Frontal cortex (tissue), 4 donors: Measurements from ENCODE around the gene SLC1A2. TPM values are rescaled to one million over a fixed set of nuclear protein-coding genes. Genes with fewer than 3 reads are reported as not detected.
A peak's percentile ranks its signal among the peaks of the same experiment; 100 is the strongest.

Experiments
- DNase-seq, 2 donors: peaks; one replicate each; pipeline ENCODE4 v3.0.0; 2012; ENCODE audit warnings: low spot score in 2 of 2
- FAIRE-seq: peaks from 2 replicates; lab custom pipeline; 2012; peaks lifted over from hg19 to GRCh38; lab: Jason Lieb, UNC
- total RNA-seq: library from RNA; depleted of rRNA; stranded (reverse); fragments of >200 nt; gene quantifications from one replicate; pipeline ENCODE4 v1.2.3, GENCODE V29; 2014
- donor health status: control.
- donor health status: control.
- donor health status: control.

Gene SLC1A2
- total RNA-seq, 1 donor from 2014 or later = 161 TPM

DNA sequence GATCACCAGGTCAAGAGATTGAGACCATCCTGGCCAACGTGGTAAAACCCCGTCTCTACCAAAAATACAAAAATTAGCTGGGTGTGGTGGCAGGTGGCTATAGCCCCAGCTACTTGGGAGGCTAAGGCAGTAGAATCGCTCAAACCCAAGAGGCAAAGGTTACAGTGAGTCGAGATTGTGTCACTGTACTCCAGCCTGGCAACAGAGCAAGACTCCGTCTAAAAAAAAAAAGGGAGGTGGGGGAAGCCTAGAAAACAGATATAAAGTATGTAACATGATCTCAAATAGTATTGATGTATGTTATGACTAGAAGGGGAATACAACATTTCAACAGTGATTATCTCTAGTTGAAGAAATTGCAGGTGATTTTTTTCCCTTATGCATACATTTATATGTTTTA is 61.4 kb downstream of the SLC1A2 start:
- FAIRE-seq (no peak), DNase-seq (no peak)

DNA sequence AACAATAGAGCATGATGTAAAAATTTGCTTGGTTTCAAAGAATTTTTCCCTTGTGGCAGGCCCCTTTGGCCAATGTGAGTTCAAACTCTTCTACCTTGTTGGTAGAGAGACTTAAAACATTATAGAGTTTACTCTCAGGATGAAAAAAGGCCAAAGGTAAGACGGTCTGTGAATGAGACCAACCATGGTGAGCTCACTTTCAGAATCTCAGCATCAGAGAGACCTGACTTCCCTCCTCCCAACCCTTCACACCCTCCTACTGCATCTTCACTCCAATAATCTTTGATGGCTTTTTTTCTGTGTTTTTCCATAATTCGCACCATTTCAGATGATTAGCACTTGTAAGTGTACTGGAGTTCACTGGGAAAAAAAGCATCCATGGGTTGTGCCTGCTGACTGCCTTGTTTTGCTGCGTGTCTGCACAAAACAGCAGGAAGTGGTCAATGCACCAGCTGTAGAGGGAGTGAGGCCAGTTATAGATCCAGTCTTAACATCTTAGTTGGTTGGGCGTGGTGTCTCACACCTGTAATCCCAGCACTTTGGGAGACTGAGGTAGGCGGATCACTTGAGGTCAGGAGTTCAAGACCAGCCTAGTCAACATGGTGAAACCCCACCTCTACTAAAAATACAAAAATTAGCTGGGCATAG is 64.1 kb downstream of the SLC1A2 start:
- DNase-seq (no peak), FAIRE-seq (no peak)

DNA sequence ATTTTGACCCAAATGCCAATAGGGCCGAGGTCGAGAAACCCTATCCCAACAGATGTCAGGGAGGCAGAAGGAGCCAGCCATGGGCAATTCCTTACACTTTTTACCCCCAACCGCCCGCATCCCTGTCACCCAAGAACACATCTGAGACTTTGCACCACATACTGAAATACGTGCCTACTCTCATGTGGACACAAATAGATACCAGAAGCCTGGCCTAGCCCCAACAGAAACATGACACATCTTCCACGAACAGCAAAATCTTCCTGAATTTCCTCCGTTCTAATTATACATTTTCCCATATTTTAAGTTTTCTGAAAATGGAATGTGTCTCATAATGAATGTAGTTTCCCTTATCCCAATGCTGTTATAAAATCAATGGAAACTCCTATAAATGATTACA is 64.7 kb downstream of the SLC1A2 start:
- FAIRE-seq (no peak), DNase-seq (peak in 1 of 2 donors; percentile 22)

GRCh38 chr11:35352077-35352888 is 67.1 kb downstream of the SLC1A2 start:
- FAIRE-seq = no peak
- no peak for DNase-seq

DNA sequence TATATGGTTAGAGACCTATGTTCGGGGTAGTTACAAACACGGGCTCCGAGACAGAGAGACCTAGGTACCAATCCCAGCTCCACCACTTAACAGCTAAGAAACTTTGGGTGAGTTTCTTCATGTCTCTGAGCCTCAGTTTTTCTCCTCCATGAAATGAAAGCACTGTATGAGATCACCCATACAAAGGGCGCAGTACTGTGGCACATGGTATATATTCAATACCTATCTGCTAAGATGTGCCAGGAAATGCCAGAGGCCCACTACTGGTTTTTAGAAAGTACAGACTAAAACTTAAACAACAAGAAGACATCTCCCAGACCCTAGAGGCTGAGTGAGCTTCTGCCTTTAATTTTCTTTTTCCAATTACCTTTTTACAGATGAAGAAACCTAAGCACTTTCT is 69.5 kb downstream of the SLC1A2 start:
- DNase-seq = no peak

GRCh38 chr11:35348898-35349687 is 70.3 kb downstream of the SLC1A2 start:
- FAIRE-seq (no peak), DNase-seq (no peak)

More for the DNA sequence above, 69.5 kb downstream of the SLC1A2 start:
- no peak for FAIRE-seq

GRCh38 chr11:35347921-35348331 is 71.4 kb downstream of the SLC1A2 start:
- FAIRE-seq (no peak), DNase-seq (no peak)

GRCh38 chr11:35347173-35347878 is 72.0 kb downstream of the SLC1A2 start:
- DNase-seq (no peak), FAIRE-seq (no peak)

- FAIRE-seq (no peak), DNase-seq (no peak)
These were observed 72.7 kb downstream of the SLC1A2 start for GRCh38 chr11:35346472-35347156.

DNA sequence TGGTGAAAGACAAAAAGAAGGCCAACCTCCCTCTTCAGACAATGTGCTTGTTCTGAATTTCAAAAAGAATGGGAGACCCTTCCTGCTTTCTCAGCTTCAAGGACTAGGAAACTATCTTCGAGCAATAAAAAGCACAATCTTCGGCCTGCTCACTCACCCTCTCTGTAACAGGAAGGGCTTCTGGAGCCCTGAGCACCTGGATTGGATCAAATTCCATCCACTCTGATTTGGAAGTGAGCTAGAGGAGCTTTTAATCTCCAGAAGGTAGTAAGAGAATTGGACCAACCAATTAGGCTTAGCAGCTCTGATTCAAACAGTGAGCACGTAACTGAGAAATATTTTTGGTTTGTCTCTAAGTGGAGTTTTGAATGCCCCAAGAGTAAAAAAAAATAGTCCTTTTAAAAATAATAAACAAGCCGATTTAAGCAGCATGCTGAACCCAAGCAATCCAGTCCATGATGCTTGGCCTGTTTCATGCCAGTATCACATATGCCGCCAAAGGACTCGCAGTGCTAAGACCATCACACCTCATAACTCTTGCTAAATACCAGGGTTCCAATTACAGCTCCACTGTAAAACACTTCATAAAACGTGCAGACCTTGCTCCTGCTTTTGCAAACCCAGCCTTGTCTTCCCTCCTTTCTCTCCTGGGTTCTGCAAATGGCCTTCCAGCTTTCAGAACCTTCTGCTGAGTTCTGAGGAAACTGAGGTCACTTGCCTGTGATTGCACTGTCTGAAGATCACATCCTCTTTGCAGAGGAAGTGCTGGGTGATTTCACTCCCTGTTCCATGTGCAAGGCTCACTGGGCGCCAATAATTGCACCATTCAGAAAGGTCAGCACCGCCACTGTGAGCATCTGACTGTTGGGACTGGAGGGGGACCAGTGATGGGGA is 74.4 kb downstream of the SLC1A2 start:
- FAIRE-seq (no peak), DNase-seq (no peak)

DNA sequence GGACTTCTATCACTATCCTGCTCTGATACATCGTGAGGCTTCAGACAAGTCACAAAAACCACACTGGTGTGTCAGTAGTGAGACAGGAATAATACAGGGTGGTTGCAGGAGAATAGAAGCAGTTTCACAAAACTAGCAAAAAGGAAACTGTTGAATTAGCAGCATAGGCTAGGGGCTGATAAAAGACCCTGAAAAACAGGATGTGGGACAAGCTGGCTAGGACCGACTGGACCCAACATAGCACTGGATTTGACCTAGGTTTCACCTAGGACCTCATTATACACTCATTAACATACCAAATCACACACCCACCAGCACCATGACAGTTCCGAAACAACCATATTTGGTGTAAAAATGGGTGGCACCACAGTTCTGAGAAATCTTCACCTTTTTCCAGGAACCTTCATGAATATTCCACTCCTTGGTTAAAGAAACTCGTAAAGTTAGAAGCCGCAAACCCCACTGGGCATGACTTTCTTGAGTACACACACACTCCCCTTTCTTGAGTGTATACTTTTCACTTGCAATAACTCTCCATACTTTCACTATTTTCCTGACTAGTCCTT is 76.2 kb downstream of the SLC1A2 start:
- DNase-seq = no peak
- FAIRE-seq = no peak

DNA sequence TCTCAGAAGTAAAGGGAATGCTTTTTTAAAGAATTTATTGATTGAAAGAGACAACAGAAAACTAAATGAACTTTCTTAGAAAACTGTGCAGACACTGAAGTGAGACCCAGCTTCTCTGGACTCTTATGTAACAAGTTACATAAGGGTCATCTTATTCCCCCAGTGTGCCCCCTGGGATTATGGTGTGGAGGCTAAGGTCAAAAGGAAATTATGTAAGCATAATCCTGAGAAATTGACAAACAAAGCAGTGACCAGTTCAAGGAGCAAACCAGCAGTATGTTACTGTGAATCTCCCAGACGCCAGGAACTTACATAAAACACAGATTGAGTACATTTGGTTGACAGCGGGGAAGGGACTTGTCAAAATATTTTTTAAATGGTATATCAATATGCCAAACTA is 78.6 kb downstream of the SLC1A2 start:
- FAIRE-seq = no peak

GRCh38 chr11:35340071-35340470 is 79.3 kb downstream of the SLC1A2 start:
- DNase-seq (no peak), FAIRE-seq (no peak)

More for the DNA sequence above, 78.6 kb downstream of the SLC1A2 start:
- DNase-seq = no peak

GRCh38 chr11:35338921-35339320 is 80.4 kb downstream of the SLC1A2 start:
- DNase-seq (no peak), FAIRE-seq (no peak)

- FAIRE-seq = no peak
- DNase-seq = no peak
These were observed 81.4 kb downstream of the SLC1A2 start for GRCh38 chr11:35337914-35338305.

GRCh38 chr11:35337136-35337913 is 82.0 kb downstream of the SLC1A2 start:
- DNase-seq (peak in 1 of 2 donors; percentile 24), FAIRE-seq (no peak)

GRCh38 chr11:35336726-35337125 is 82.6 kb downstream of the SLC1A2 start:
- FAIRE-seq = no peak
- DNase-seq = no peak
